Tibial artery (tissue), 4 donors: ENCODE measurements around the gene IL1RAPL1.

ENCODE experiments used
- DNase-seq, 2 donors: peaks; one replicate each; pipeline ENCODE4 v3.0.0-alpha.2; 2019
- H3K27ac ChIP-seq, 2 donors: fragments of 200-600 bp; sonication (generic) in 1 of 2; 1 replicate in 1 of 2; 2 replicates in 1 of 2; pipeline ENCODE4 v1.5.1; 2018 to 2019; ENCODE audit warnings: mild to moderate bottlenecking in 1 of 2
- H3K27me3 ChIP-seq, 2 donors: fragments of 200-600 bp; sonication (generic) in 1 of 2; one replicate each; pipeline versions ENCODE4 v1.5.1 to v1.6.0; 2016 to 2019
- H3K36me3 ChIP-seq, 3 donors: fragments of 200-600 bp; sonication (generic) in 2 of 3; one replicate each; pipeline ENCODE4 v1.5.1; 2016 to 2019; ENCODE audit warnings: mild to moderate bottlenecking in 2 of 3
- H3K4me1 ChIP-seq, 4 donors: fragments of 200-600 bp; sonication (generic) in 2 of 4; 1 replicate in 3 of 4; 2 replicates in 1 of 4; pipeline ENCODE4 v1.5.1; 2016 to 2019
- H3K4me3 ChIP-seq, 2 donors: fragments of 200-600 bp; sonication (generic) in 1 of 2; 1 replicate in 1 of 2; 2 replicates in 1 of 2; pipeline ENCODE4 v1.5.1; 2018 to 2019; ENCODE audit warnings: mild to moderate bottlenecking in 2 of 2
- H3K9me3 ChIP-seq, 3 donors: fragments of 200-600 bp; sonication (generic) in 1 of 3; one replicate each; pipeline ENCODE4 v1.5.1; 2016 to 2019
- CTCF ChIP-seq, 2 experiments: fragments of 200-600 bp in 1 of 2; fragments of 450-650 bp in 1 of 2; IDR thresholded peaks; one replicate each; pipeline ENCODE4 v1.5.1; 2017 to 2019; ENCODE audit warnings: antibody characterized with exemption in 2 of 2, mild to moderate bottlenecking in 1 of 2, moderate library complexity in 1 of 2
- intact Hi-C: fragments of 100-400 bp; cut with DNase I; formaldehyde crosslinking; loops from one replicate; pipeline ENCODE4 v1.15.0; 2023; ENCODE audit warnings: low total_unique reads

The IL1RAPL1 gene

DNA sequence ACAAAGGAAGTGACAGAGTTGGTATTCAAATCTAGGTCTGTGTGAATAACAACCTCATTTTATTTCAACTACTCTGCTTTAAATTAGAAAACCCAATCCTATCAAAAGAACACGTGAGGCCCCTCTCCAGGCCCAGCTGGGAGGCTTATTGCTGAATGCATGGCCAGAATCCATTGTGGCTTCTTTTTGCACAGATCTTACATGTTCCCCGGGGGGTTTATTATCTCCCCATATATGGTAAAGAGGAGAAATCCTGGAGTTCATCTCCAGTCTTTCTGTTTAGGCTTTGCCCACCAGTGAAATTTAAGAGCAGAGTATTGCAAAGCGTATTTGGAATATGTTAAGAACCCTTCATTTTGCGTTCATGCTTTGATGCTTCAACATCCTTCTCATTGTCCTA is 655.6 kb downstream of the IL1RAPL1 start:
- DNase-seq: no peak
- H3K4me1 ChIP-seq: no peaks in the 10 kb centered on the region
- H3K4me3 ChIP-seq: no peak overlapping the region
- H3K36me3 ChIP-seq: no peaks in the 10 kb centered on the region
- H3K9me3 ChIP-seq: no peaks in the 10 kb centered on the region
- no peaks in the 10 kb centered on the region for H3K27me3 ChIP-seq
- H3K27ac ChIP-seq: no peak overlapping the region
- intact Hi-C loops: no loop called here
- no peak for TF ChIP-seq CTCF (IDR thresholded peaks at IDR 0.05)

DNA sequence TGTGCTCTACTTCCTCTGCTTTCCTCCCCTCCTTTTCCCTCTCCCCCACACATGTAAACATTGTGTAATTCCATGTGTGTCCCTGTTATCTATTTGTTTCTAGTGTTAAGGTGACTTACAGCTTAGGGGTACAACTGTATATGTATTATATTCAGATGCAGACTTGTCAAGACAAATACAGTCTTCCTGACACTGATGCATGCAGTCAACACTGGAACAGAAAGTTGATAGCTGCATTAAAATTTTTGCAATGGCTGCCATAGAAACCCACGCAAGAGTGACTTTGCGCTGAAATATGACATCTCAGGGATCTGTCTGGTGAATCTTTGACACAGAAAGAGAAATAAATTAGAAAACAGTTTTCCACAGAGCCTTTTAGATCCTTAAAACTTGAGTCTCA is 656.7 kb downstream of the IL1RAPL1 start:
- H3K36me3 ChIP-seq: no peaks in the 10 kb centered on the region
- no peaks in the 10 kb centered on the region for H3K27me3 ChIP-seq
- intact Hi-C loops: no loop called here
- H3K9me3 ChIP-seq: no peaks in the 10 kb centered on the region
- TF ChIP-seq CTCF (IDR thresholded peaks at IDR 0.05): no peak
- H3K4me3 ChIP-seq: no peak overlapping the region
- no peak overlapping the region for H3K27ac ChIP-seq
- DNase-seq: no peak
- H3K4me1 ChIP-seq: no peaks in the 10 kb centered on the region

DNA sequence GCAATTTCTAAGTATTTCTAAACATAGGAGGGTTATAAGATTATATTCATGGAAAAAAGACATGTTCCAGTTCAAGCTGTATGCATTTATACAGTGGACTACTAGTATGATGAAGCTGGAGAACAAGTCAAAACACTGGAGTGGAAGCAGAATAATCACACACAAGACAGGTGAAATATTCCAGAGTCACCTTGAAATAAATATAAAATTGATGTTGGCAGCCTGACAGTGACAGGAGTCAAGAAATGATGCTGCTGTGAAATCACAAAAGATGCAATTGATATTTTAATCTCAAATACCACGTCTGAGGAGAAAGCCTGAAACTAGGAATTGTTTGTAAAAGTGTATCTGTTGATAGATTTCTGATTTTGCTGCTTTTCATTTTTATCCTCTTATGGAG is 667.3 kb downstream of the IL1RAPL1 start:
- H3K27me3 ChIP-seq: no peaks in the 10 kb centered on the region
- no peak for TF ChIP-seq CTCF (IDR thresholded peaks at IDR 0.05)
- intact Hi-C loops: no loop called here

DNA sequence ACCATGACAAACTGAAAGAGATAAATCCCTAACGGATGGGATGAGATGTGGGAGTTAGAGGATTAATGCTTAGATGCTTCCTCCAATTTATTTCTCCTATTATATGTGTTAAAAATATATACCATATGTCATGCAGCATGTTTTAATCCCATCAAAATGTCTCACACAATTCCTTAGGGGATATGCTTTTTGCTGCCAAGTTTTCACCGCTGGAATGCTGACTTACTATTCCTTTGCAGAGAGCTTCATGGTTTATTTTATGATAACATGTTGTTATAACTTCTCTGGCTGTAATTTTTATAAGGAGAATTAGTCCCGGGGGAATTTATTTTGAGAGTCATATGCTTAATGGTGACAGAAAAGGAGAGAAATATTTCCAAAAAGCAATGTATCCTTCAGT is 670.3 kb downstream of the IL1RAPL1 start:
- no peak for TF ChIP-seq CTCF (IDR thresholded peaks at IDR 0.05)
- DNase-seq: no peak
- intact Hi-C loops: no loop called here
- Histone ChIP-seq H3K27ac (no peak overlapping the region), H3K9me3 (no peaks in the 10 kb centered on the region), H3K4me1 (peaks cover 0 to 8% (median 2%) of the 10 kb centered on the region in 4 donors), H3K27me3 (no peaks in the 10 kb centered on the region), H3K4me3 (no peak overlapping the region), H3K36me3 (no peaks in the 10 kb centered on the region)

More for the DNA sequence above, 667.3 kb downstream of the IL1RAPL1 start:
- H3K36me3 ChIP-seq: no peaks in the 10 kb centered on the region
- no peak overlapping the region for H3K27ac ChIP-seq
- peaks cover 0 to 8% (median 2%) of the 10 kb centered on the region in 4 donors for H3K4me1 ChIP-seq
- H3K4me3 ChIP-seq: no peak overlapping the region
- no peak for DNase-seq
- H3K9me3 ChIP-seq: no peaks in the 10 kb centered on the region

DNA sequence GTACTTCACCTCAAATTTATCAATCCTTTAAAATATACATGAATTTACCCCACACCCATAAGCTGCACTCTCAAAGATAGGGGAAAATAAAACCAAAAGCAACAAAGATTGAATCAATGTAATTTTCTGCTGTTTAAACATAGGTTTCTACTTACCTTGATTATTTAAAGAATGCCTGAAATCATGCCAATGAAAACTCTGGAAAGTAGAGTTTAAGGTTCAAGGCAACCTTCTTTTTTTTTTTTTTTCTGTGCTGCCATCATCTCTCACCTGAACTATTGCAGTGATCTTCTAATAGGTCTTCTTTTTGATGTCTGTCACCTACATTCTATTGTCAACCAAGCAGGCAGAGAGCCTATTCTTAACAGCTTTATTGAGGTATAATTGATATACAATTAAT is 682.1 kb downstream of the IL1RAPL1 start:
- no peak overlapping the region for H3K4me3 ChIP-seq
- no peaks in the 10 kb centered on the region for H3K4me1 ChIP-seq
- no peak for DNase-seq
- TF ChIP-seq CTCF (IDR thresholded peaks at IDR 0.05): no peak
- no peak overlapping the region for H3K27ac ChIP-seq
- H3K27me3 ChIP-seq: no peaks in the 10 kb centered on the region
- H3K9me3 ChIP-seq: no peaks in the 10 kb centered on the region
- H3K36me3 ChIP-seq: no peaks in the 10 kb centered on the region
- intact Hi-C loops: no loop called here

GRCh38 chrX:29274517-29274916 is 687.3 kb downstream of the IL1RAPL1 start:
- TF ChIP-seq CTCF (IDR thresholded peaks at IDR 0.05): no peak
- Histone ChIP-seq H3K27ac (no peak overlapping the region), H3K4me1 (no peaks in the 10 kb centered on the region), H3K4me3 (no peak overlapping the region), H3K27me3 (no peaks in the 10 kb centered on the region), H3K36me3 (no peaks in the 10 kb centered on the region), H3K9me3 (no peaks in the 10 kb centered on the region)
- no peak for DNase-seq
- intact Hi-C loops: no loop called here
